HG03103 (cell line): ENCODE results near the gene ECHDC3.

Experiments
- ATAC-seq: cut with Tn5 transposase; IDR thresholded peaks from one replicate; pipeline ENCODE4 v1.9.1; 2021; ENCODE audit warnings: low read depth; ENCODE audit not compliant: unreplicated experiment

Gene ECHDC3

GRCh38 chr10:11746883-11747539 is 4.8 kb downstream of the ECHDC3 start:
- no peak for ATAC-seq

GRCh38 chr10:11748866-11749265 is 6.7 kb downstream of the ECHDC3 start:
- ATAC-seq = no peak

GRCh38 chr10:11750420-11750819 is 8.2 kb downstream of the ECHDC3 start:
- ATAC-seq = no peak

GRCh38 chr10:11754173-11754572 is 12.0 kb downstream of the ECHDC3 start:
- ATAC-seq = no peak

GRCh38 chr10:11754620-11755019 is 12.4 kb downstream of the ECHDC3 start:
- no peak for ATAC-seq

- no peak for ATAC-seq
Measured at GRCh38 chr10:11755512-11756263, 13.5 kb downstream of the ECHDC3 start.

GRCh38 chr10:11756766-11757315 is 14.7 kb downstream of the ECHDC3 start:
- ATAC-seq = no peak

- ATAC-seq = no peak
Measured at GRCh38 chr10:11757454-11757820, 15.3 kb downstream of the ECHDC3 start.

GRCh38 chr10:11757821-11758463 is 15.8 kb downstream of the ECHDC3 start:
- ATAC-seq = peak; percentile 97

- ATAC-seq = no peak
Measured at GRCh38 chr10:11758527-11759236, 16.5 kb downstream of the ECHDC3 start.

- no peak for ATAC-seq
Measured at GRCh38 chr10:11759347-11759746, 17.2 kb downstream of the ECHDC3 start.

- no peak for ATAC-seq
Measured at GRCh38 chr10:11760151-11760550, 18.0 kb downstream of the ECHDC3 start.

GRCh38 chr10:11760861-11761260 is 18.7 kb downstream of the ECHDC3 start:
- no peak for ATAC-seq

GRCh38 chr10:11761431-11761830 is 19.2 kb downstream of the ECHDC3 start:
- no peak for ATAC-seq

- no peak for ATAC-seq
Measured at GRCh38 chr10:11762706-11763500, 20.7 kb downstream of the ECHDC3 start.

- no peak for ATAC-seq
Measured at GRCh38 chr10:11763501-11763861, 21.3 kb downstream of the ECHDC3 start.

GRCh38 chr10:11765141-11765540 is 23.0 kb downstream of the ECHDC3 start:
- ATAC-seq = no peak

GRCh38 chr10:11772575-11773288 is 30.6 kb downstream of the ECHDC3 start:
- ATAC-seq = no peak

GRCh38 chr10:11773761-11774441 is 31.7 kb downstream of the ECHDC3 start:
- no peak for ATAC-seq
